Keratinocyte (primary cell): ENCODE results near the gene RAP1GAP.

Source experiments
- EZH2 ChIP-seq: IDR thresholded peaks from one replicate; pipeline ENCODE4 v1.6.1; 2012; ENCODE audit warnings: inconsistent platforms, mild to moderate bottlenecking, low read length, moderate library complexity
- TF ChIP-seq, protein P1 (sequence below), 3 experiments: IDR thresholded peaks in 1 of 3; conservative IDR thresholded peaks in 1 of 3; optimal IDR thresholded peaks in 1 of 3; 2 replicates in 2 of 3; 3 replicates in 1 of 3; pipeline versions ENCODE3 to v1.5.1; 2011; ENCODE audit warnings: low read length in 3 of 3, mild to moderate bottlenecking in 3 of 3, moderate library complexity in 2 of 3, control low read depth in 1 of 3, inconsistent platforms in 1 of 3; ENCODE audit not compliant: insufficient read depth in 2 of 3; ENCODE audit errors: extremely low read depth in 1 of 3

DNA sequence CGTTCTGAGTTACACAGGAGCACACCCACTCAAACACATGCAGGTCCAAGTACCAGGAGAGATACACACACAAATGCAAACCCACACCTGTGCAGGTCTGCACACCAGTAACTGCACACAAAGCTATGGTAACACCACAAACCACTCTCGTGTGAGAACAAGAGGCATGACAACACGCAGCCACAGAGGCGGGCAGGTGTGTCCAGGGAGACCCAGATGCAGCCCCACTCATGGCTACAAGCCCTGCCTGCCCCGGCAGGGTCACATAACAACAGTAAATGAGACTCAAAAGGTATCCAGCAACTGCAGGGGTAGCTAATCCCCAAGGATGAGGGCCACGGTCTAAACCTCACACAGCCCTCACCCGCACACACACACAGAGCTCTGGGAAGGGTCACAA is 48.1 kb downstream of the RAP1GAP start:
- TF ChIP-seq, protein P1, sequence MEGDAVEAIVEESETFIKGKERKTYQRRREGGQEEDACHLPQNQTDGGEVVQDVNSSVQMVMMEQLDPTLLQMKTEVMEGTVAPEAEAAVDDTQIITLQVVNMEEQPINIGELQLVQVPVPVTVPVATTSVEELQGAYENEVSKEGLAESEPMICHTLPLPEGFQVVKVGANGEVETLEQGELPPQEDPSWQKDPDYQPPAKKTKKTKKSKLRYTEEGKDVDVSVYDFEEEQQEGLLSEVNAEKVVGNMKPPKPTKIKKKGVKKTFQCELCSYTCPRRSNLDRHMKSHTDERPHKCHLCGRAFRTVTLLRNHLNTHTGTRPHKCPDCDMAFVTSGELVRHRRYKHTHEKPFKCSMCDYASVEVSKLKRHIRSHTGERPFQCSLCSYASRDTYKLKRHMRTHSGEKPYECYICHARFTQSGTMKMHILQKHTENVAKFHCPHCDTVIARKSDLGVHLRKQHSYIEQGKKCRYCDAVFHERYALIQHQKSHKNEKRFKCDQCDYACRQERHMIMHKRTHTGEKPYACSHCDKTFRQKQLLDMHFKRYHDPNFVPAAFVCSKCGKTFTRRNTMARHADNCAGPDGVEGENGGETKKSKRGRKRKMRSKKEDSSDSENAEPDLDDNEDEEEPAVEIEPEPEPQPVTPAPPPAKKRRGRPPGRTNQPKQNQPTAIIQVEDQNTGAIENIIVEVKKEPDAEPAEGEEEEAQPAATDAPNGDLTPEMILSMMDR (optimal IDR thresholded peaks at IDR 0.05 in 1 of 3, IDR thresholded peaks at IDR 0.05 in 1 of 3, conservative IDR thresholded peaks at IDR 0.05 in 1 of 3; ENCODE audit: extremely low read depth in 1 of 3, insufficient read depth in 2 of 3, low read length in 3 of 3): no peak
- peak; percentile 11 for TF ChIP-seq EZH2
